Frontal cortex (tissue), 4 donors: Measurements from ENCODE around the gene NCKAP5L. TPM values are rescaled to one million over a fixed set of nuclear protein-coding genes. Genes with fewer than 3 reads are reported as not detected.

Source experiments
- DNase-seq, 2 donors: peaks; one replicate each; pipeline ENCODE4 v3.0.0; 2012; ENCODE audit warnings: low spot score in 2 of 2
- FAIRE-seq: peaks from 2 replicates; lab custom pipeline; 2012; peaks lifted over from hg19 to GRCh38; lab: Jason Lieb, UNC
- small RNA-seq: library from RNA; depleted of rRNA; stranded (forward); fragments of <200 nt; gene quantifications from one replicate; pipeline ENCODE3, GENCODE V24; 2014
- total RNA-seq: library from RNA; depleted of rRNA; stranded (reverse); fragments of >200 nt; gene quantifications from one replicate; pipeline ENCODE4 v1.2.3, GENCODE V29; 2014
- donor health status: control.
- donor health status: control.
- donor health status: control.

NCKAP5L gene
- total RNA-seq, 1 donor from 2014 or later = 7.3 TPM

GRCh38 chr12:49750027-49750995 is 77.9 kb downstream of the NCKAP5L start:
- FAIRE-seq = no peak
- DNase-seq = no peak

DNA sequence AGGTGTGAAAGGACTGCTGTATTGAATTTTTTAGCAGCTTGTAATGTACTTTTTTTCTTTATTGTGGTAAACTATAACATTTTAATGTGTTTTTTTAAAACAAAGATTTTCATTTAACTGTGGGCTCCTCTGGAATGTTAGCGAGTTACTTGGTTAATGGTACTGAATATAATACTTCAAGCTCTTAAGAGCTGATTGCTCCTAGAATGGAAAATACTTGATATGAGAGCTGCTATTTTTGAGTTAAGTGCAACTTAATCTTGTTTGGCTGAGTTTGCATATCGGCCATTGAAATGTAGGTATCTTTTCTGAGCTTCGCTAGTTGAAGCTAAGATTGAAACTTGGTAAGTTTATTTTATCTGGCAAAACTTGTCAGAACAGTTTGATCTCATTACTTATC is 79.4 kb downstream of the NCKAP5L start:
- no peak for DNase-seq
- no peak for FAIRE-seq

DNA sequence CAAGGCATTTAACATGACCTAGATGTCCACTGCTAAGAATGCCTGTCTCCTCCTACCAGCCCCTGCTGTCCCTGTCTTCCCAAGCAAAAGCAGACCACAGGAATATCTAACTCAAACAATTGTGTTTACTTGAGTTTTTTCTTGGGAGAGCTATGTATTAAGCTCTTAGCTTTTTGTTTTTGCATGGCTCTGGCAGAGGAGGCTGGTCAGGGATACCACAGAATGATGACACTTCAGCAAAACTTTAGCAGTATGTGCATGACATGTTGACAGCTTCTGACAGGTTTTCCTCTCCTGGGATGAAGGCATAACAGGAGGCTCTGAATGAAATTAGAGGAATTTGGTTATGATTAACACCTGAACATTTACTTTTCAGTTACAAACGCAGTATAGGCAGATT is 79.9 kb downstream of the NCKAP5L start:
- FAIRE-seq = no peak
- no peak for DNase-seq

GRCh38 chr12:49744363-49744885 is 83.8 kb downstream of the NCKAP5L start:
- DNase-seq = no peak
- FAIRE-seq = no peak

- no peak for FAIRE-seq
- peak in 1 of 2 donors; percentile 48 for DNase-seq
Observed at GRCh38 chr12:49741882-49742620, 86.2 kb downstream of the NCKAP5L start.

Small RNA genes lying within 50 kb of the gene (small RNA-seq; reads per million reads assigned to genes)
- gene LSM6P2 = not detected

Other genes starting within 250 kb of the NCKAP5L start
- gene FAM186B, start 222.8 kb downstream of the NCKAP5L start, total RNA-seq = 0.41 TPM
- gene PRPF40B, start 204.9 kb downstream of the NCKAP5L start, total RNA-seq = 19.2 TPM
- 9.0 TPM for gene FMNL3, start 121.0 kb downstream of the NCKAP5L start, total RNA-seq
- 284 TPM for gene TMBIM6, start 86.9 kb downstream of the NCKAP5L start, total RNA-seq
- 6.9 TPM for gene BCDIN3D, start 14.7 kb upstream of the NCKAP5L start, total RNA-seq
- 17.9 TPM for gene FAIM2, start 75.5 kb upstream of the NCKAP5L start, total RNA-seq
- gene AQP2, start 122.3 kb upstream of the NCKAP5L start, total RNA-seq = not detected
- gene AQP5, start 133.5 kb upstream of the NCKAP5L start, total RNA-seq = 1.2 TPM
- not detected for gene AQP6, start 144.5 kb upstream of the NCKAP5L start, total RNA-seq
- gene RACGAP1, start 197.1 kb upstream of the NCKAP5L start, total RNA-seq = 26.5 TPM
- 15.5 TPM for gene ASIC1, start 229.2 kb upstream of the NCKAP5L start, total RNA-seq